Activated naive CD4-positive, alpha-beta T cell (primary cell): ENCODE measurements around the gene IRAK2.

Experiments used
- DNase-seq, 4 experiments: peaks; one replicate each; lab custom pipeline; 2025; lab: John Stamatoyannopoulos, UW

Gene IRAK2

GRCh38 chr3:10284496-10284895, 119.8 kb downstream of the IRAK2 start:
- no peak for DNase-seq

GRCh38 chr3:10285272-10286132, 120.8 kb downstream of the IRAK2 start:
- no peak for DNase-seq

- DNase-seq: no peak
Observed at GRCh38 chr3:10286133-10286524, 121.4 kb downstream of the IRAK2 start.

GRCh38 chr3:10286596-10287295, 122.0 kb downstream of the IRAK2 start:
- no peak for DNase-seq

GRCh38 chr3:10287936-10288574, 123.3 kb downstream of the IRAK2 start:
- DNase-seq: no peak

GRCh38 chr3:10288575-10288960, 123.8 kb downstream of the IRAK2 start:
- DNase-seq: no peak

GRCh38 chr3:10289077-10289476, 124.4 kb downstream of the IRAK2 start:
- DNase-seq: no peak

GRCh38 chr3:10289787-10290355, 125.2 kb downstream of the IRAK2 start:
- DNase-seq: no peak

GRCh38 chr3:10290481-10291176, 125.9 kb downstream of the IRAK2 start:
- DNase-seq: no peak

- no peak for DNase-seq
Observed at GRCh38 chr3:10291641-10292040, 126.9 kb downstream of the IRAK2 start.

- no peak for DNase-seq
Observed at GRCh38 chr3:10292505-10293419, 128.0 kb downstream of the IRAK2 start, which contains the start of gene GHRL. Gene GHRL, minus strand, starts transcription at chr3:10292947. Its CDS starts 2,767 bp downstream, at chr3:10290180.
